PC-3 (cell line): ENCODE data around the gene MAPK7.

ENCODE experiments used
- EZH2 ChIP-seq: fragments of 300-600 bp; sonication (generic); IDR thresholded peaks from one replicate; pipeline ENCODE4 v1.6.1; 2017; ENCODE audit warnings: antibody characterized with exemption, mild to moderate bottlenecking, low read length; ENCODE audit not compliant: unreplicated experiment
- TF ChIP-seq, protein P1 (sequence below): fragments of 300-600 bp; sonication (generic); conservative IDR thresholded peaks from 2 replicates; pipeline ENCODE4 v1.5.1; 2017; ENCODE audit warnings: antibody characterized with exemption, low read depth, mild to moderate bottlenecking, low read length

DNA sequence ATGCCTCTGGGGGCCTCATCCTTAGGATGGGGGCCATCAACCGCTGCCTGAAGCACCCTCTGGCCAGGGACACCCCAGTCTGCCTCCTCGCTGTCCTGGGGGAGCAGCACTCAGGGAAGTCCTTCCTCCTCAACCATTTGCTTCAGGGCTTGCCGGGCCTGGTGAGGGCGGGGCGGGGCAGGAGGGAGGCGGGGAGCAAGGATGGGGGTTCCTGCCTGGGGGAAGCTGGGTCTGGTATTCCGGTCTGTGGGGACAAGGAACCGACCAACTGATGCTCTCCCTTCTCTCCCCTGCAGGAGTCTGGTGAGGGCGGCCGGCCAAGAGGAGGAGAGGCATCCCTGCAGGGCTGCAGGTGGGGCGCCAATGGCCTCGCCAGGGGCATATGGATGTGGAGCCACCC, 34.7 kb downstream of the MAPK7 start:
- TF ChIP-seq, protein P1, sequence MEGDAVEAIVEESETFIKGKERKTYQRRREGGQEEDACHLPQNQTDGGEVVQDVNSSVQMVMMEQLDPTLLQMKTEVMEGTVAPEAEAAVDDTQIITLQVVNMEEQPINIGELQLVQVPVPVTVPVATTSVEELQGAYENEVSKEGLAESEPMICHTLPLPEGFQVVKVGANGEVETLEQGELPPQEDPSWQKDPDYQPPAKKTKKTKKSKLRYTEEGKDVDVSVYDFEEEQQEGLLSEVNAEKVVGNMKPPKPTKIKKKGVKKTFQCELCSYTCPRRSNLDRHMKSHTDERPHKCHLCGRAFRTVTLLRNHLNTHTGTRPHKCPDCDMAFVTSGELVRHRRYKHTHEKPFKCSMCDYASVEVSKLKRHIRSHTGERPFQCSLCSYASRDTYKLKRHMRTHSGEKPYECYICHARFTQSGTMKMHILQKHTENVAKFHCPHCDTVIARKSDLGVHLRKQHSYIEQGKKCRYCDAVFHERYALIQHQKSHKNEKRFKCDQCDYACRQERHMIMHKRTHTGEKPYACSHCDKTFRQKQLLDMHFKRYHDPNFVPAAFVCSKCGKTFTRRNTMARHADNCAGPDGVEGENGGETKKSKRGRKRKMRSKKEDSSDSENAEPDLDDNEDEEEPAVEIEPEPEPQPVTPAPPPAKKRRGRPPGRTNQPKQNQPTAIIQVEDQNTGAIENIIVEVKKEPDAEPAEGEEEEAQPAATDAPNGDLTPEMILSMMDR = no peak
- TF ChIP-seq EZH2 = no peak
